Naive thymus-derived CD4-positive, alpha-beta T cell (primary cell): ENCODE measurements around the gene DYNAP. TPM values are rescaled to one million over a fixed set of nuclear protein-coding genes. Genes with fewer than 3 reads are reported as not detected.

Experiments used
- polyA plus RNA-seq, 2 donors: library from polyadenylated mRNA; unstranded; fragments of 300-500 nt; fragmentation: Illumina TruSeq; gene quantifications; one replicate each; pipeline ENCODE4 v1.2.3, GENCODE V29; 2021
- total RNA-seq, 6 experiments: library from RNA in 5 of 6; stranded (reverse) in 5 of 6; gene quantifications; 1 replicate in 5 of 6; 2 replicates in 1 of 6; pipeline ENCODE4 v1.2.3 and lab custom pipeline; 2021 to 2026

DYNAP gene
- total and polyA plus RNA-seq, 7 experiments from 2014 or later = not detected

Other genes starting within 250 kb of the DYNAP start
- not detected for gene STARD6, start 233.4 kb upstream of the DYNAP start, total RNA-seq
- under 1 TPM in 1 of 2 donors, not detected in 1; 0.31 TPM for gene STARD6, start 233.4 kb upstream of the DYNAP start, polyA plus RNA-seq
- 1 to 10 TPM in 3 of 5 experiments, under 1 TPM in 2; 0.77 to 8.3 (median 3.6) TPM for gene C18orf54, start 233.3 kb upstream of the DYNAP start, total RNA-seq
- gene C18orf54, start 233.3 kb upstream of the DYNAP start, polyA plus RNA-seq = under 1 TPM; 0.44 to 0.45 TPM
- 1 to 10 TPM; 1.3 to 6.4 (median 1.6) TPM for gene RAB27B, start 237.2 kb downstream of the DYNAP start, total RNA-seq
- 1 to 10 TPM in 1 of 2 donors, under 1 TPM in 1; 0.77 to 1.3 TPM for gene RAB27B, start 237.2 kb downstream of the DYNAP start, polyA plus RNA-seq